HG03280 (cell line): ENCODE data around the gene POP5.
"Not testable (repeated sequence)": the region's sequence is repeated elsewhere in the genome, so short reads cannot be mapped to it uniquely, and the experiment has no call there.

Experiments used
- ATAC-seq: cut with Tn5 transposase; IDR thresholded peaks from one replicate; pipeline ENCODE4 v1.9.1; 2021; ENCODE audit warnings: mild to moderate bottlenecking, moderate library complexity; ENCODE audit not compliant: unreplicated experiment

POP5 gene

DNA sequence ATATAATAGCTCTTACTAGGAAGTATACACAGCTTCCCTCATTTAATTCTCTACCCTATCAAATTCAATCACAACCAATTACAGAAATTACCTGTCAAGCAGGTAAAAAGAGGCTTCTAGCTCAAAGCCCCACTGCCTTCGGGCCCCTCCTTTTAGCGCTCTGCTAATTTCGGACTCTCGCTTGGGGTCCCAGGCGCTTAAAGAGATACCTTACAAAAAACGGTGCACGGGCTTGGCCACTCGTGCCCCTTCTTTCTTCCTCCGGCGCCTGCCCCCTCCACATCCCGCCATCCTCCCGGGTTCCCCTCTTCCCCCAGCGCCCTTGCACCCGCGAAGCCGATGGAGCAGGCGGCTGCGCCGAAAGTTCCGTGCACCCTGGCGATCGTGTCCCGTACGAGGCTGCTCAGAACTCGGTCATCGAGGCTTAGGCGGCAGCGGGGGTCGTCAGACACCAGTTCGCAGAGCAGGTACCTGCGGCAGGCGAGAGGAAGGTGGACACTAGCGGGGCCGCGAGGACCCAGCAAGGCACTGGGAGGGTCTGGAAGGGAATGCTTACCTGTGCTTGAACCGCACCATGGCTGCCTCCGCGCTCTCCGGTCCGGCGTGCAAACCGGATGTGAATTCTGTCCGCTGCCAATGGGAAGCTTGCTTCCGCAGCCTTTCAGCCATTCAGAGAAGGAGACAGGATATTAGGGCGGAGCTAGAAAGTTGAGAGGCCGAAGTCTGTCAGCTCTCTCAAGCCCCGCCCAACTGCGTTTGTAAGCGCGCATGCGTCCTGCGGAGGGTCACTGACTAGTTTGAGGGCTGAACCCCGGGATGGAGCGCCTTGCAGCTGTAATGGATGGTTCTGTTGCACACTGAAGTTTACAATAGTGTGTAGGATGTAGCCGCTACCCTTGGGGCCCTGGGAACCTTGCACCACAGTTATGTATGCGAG is at the start of gene POP5:
TSS of gene POP5 (minus strand) at position 616 of the 937 bp plus-strand sequence. CDS start at position 576, 40 bp downstream.
- peak; percentile 92 for ATAC-seq

GRCh38 chr12:120630104-120630892 is 49.1 kb upstream of the POP5 start:
- no peak for ATAC-seq

DNA sequence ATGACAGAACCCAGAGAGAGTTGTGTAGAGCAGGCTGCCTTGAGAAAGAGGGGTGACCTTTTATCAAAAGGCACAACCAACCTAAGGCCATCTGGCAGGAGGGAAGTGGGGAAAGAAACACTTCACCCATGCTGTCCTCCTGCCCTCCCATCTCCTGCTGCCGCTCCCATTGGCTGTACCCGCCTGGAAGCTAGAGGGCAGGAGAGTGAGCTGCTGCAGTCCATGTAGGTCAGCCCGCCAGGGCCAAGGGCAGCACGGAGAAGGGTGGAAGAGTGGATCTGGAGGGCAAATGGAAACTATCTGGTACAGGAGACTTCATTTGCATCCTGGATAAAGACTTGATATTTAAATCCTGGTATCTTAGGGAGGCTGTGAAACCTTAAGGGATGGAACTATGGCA is 47.7 kb upstream of the POP5 start:
- no peak for ATAC-seq

GRCh38 chr12:120625557-120626419 is 44.6 kb upstream of the POP5 start:
- no peak for ATAC-seq

- ATAC-seq, result no peak
These were observed 39.4 kb upstream of the POP5 start for GRCh38 chr12:120620624-120621023.

- ATAC-seq, result no peak
These were observed 37.9 kb upstream of the POP5 start for GRCh38 chr12:120618954-120619615.

- not testable (repeated sequence) for ATAC-seq
These were observed 36.6 kb upstream of the POP5 start for GRCh38 chr12:120617767-120618166.

GRCh38 chr12:120617193-120617592 is 36.0 kb upstream of the POP5 start:
- not testable (repeated sequence) for ATAC-seq

DNA sequence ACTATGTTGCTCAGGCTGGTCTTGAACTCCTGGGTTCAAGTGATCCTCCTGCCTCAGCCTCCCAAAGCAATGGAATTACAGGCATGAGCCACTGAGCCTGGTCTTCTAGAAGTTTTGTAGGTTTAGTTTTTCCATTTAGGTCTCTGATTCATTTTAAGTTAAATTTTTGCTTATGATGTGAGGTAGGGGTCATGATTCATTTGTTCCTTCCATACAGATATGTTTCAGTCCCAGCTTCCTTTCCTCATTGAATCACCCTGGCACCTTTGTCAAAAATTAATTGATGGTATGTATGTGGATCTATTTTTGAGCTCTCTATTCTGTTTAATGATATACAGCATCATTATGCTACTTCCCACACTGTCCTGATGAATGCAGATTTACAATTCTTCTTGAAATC is 33.6 kb upstream of the POP5 start:
- ATAC-seq, result no peak

DNA sequence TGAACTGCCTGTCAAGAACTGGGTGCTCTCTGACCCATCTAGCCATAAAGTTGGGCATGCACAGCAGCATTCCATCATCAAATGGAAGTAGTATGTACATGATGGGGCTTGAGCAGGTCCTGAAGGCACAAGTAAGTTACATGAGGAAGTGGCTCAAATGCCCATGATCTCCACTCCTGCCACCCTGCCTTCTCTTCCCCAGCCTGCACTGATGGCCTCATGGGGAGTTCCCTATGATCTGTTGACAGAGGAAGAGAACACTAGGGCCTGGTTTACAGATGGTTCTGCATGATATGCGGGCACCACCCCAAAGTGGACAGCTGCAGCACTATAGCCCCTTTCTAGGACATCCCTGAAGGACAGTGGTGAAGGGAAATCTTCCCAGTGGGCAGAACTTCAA is 30.3 kb upstream of the POP5 start:
- ATAC-seq, result not testable (repeated sequence)

- no peak for ATAC-seq
These were observed 29.4 kb upstream of the POP5 start for GRCh38 chr12:120610560-120610959.

DNA sequence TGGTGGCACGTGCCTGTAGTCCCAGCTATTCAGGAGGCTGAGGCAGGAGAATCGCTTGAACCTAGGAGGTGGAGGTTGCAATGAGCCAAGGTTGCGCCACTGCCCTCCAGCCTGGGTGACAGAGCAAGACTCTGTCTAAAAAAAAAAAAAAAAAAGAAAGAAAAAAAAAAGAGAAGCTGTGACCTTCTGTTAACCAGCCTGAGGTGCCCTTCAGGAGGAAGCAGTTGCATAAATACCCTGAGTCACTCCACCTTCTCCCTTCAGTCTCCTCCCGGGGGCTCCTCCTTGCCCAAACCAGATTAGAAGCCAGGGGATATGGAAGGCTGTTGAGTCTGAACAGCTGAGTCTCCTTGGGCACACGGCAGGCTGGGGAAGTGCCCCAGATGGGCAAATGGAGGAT is 21.2 kb upstream of the POP5 start:
- not testable (repeated sequence) for ATAC-seq

GRCh38 chr12:120599672-120600552 is 18.7 kb upstream of the POP5 start:
- ATAC-seq, result no peak

DNA sequence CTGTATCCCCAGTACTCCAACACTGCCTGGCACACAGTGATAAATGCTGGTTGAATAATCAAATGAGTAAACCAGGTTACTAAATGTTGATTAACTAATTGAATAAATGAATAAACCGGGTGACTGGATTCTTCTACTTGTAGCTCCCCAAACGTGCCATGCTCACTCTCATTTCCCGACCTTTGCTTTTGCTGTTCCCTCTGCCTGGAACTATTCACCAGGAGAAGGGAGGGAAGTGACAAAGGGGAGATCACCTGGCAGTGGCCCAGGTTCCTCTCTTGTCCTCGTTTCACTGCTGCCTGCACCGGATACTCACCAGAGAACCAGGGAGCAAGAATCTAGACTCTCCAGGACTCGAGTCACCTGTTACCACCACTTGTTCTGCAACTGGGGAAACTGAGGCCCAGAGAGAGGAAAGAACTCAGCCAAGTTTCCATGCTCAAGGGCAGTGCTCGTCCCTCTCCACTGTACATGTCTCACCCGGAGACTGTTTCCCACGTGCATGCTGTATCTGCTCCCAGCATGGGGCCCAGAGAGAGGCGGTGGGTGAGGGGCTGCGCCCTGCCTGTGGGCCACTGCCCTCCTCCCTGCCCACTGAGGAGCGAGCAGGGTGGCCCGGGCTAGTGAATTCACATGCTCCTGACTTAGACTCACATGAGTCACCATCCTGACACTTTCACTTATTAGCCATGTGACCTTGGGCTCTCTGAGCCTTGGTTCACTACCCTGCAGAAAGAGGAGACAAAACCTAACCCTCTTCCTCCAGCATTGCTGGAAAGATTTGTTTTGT is 17.7 kb upstream of the POP5 start:
- ATAC-seq, result no peak

- no peak for ATAC-seq
These were observed 16.7 kb upstream of the POP5 start for GRCh38 chr12:120597861-120598260.

- no peak for ATAC-seq
These were observed 15.7 kb upstream of the POP5 start for GRCh38 chr12:120596901-120597300.

GRCh38 chr12:120592121-120593049 is 11.2 kb upstream of the POP5 start:
- no peak for ATAC-seq
